DMS 273 (cell line): Measurements from ENCODE around the gene HAUS6.
"Not testable (repeated sequence)": the region's sequence is repeated elsewhere in the genome, so short reads cannot be mapped to it uniquely, and the experiment has no call there.

ENCODE experiments used
- DNase-seq: peaks from one replicate; lab custom pipeline; 2025; ENCODE audit not compliant: unreplicated experiment; lab: John Stamatoyannopoulos, UW

HAUS6 gene, protein sequence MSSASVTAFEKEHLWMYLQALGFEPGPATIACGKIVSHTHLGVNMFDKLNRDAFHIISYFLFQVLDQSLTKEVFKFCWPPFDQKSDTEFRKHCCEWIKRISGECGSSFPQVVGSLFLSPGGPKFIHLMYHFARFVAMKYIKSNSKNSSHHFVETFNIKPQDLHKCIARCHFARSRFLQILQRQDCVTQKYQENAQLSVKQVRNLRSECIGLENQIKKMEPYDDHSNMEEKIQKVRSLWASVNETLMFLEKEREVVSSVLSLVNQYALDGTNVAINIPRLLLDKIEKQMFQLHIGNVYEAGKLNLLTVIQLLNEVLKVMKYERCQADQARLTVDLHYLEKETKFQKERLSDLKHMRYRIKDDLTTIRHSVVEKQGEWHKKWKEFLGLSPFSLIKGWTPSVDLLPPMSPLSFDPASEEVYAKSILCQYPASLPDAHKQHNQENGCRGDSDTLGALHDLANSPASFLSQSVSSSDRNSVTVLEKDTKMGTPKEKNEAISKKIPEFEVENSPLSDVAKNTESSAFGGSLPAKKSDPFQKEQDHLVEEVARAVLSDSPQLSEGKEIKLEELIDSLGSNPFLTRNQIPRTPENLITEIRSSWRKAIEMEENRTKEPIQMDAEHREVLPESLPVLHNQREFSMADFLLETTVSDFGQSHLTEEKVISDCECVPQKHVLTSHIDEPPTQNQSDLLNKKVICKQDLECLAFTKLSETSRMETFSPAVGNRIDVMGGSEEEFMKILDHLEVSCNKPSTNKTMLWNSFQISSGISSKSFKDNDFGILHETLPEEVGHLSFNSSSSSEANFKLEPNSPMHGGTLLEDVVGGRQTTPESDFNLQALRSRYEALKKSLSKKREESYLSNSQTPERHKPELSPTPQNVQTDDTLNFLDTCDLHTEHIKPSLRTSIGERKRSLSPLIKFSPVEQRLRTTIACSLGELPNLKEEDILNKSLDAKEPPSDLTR

DNA sequence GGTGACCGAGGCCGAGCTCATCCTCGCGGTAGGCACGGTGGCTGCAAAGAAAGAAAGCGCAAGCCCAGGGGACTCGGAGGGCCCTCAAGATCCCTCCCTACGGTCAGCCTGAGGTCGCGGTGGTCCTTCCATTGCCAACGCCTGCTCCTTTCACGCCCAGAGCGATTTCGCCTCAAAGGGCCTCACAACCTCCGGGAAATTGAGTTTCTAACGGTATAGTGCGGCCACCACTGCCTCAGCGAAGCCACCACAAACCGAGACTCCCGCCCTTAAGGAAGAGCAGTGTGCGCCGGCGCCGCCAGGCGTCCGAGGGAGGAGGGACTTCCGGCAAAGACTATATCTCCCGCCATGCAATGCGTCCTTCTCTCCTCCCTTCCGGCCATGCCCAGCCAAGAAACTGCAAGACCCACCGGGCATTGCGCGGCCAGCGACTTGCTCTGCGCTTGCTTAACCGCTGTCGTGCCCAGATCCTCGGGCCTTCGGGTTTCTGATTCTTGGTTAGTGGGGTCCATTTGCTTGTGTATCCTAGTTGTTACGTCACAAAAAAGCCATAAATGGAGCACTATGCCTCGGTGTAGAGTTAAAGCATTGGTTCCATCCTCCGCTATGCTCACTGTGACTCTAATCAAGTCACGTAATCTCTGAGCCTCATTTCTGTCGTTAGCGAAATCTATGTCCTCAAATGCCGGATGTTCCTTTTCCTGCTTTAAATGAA is at the start of gene HAUS6:
Gene HAUS6 (minus strand): TSS at position 274 of the 715 bp plus-strand sequence. CDS start 253 bp downstream, at position 21.
- peak; percentile 98 for DNase-seq

DNA sequence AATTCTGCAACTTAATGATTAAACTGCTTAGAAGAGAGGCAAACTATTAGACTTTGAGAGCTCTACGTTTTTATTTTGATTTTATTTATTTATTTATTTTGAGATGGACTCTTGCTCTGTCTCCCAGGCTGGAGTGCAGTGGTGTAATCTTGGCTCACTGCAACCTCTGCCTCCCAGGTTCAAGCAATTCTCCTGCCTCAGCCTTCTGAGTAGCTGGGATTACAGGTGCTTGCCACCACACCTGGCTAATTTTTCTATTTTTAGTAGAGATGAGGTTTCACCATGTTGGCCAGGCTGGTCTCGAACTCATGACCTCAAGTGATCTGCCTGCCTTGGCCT is 49.4 kb upstream of the HAUS6 start:
- DNase-seq: not testable (repeated sequence)

DNA sequence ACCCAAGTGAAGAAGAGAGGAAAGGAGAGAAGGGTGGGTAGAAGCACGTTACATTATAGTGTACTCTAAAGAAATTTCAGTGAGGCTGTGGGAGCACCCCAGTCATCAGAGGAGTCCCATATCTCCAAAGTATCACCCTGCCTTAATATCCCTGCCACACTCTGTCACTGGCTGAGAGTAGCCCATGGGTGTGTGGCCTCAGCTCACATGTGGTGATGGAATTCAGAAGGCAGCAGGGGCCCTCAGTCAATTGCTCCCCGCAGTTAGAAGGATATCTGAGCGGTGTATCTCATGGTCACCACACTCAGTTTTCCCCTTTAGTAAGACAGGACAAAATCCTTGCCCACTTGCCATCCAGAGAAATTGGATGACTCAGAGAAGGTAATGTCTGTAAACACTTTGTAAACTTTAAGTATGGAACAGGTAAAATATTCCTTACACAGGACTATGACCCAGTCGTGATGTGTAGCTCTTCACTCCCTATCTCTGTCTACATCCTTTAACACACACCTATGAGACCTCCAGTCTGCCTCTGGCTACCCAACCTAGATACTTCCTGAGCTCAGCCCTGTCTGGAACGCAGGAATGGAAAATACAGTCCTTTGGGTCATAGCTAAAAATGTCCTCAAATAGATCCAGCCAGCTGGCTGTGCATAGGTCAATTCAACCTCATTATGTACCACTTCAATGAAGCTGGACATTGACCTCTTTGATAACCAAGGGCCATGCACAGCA is 48.9 kb upstream of the HAUS6 start:
- no peak for DNase-seq

DNA sequence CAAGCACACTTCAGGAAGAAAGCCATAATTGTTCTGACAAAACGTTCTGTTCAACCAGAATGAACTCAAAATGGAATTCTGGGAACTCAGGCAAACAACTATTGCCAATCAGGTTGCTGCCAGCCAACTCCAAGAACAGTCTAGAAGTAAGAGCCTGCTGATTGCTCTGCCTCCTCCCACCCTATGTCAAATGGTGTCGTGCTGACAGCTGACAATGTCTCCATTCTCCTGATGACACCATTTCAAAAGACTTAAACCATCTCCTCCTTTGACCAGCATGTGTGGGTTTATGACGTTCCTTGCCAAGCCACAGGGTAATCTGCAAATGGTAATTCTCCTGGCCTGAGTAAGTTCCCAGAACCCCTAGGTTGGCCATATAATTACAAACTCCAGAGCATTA is 46.5 kb upstream of the HAUS6 start:
- DNase-seq: no peak

DNA sequence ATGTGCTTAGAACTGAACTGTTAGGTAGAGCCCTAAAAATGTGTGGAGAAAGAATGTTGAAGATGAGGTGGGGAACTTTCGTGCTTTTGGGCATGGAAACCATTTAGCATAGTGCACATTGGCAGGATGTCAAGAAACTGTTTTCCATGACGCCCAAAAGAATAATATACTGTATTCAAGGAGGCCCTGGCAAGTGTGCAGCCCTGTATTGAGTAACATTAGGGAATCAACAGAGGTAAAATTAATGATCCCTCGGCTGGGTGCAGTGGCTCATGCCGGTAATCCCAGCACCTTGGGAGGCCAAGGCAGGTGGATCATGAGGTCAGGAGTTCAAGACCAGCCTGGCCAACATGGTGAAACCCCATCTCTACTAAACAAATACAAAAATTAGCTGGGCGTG is 45.5 kb upstream of the HAUS6 start:
- DNase-seq: no peak

DNA sequence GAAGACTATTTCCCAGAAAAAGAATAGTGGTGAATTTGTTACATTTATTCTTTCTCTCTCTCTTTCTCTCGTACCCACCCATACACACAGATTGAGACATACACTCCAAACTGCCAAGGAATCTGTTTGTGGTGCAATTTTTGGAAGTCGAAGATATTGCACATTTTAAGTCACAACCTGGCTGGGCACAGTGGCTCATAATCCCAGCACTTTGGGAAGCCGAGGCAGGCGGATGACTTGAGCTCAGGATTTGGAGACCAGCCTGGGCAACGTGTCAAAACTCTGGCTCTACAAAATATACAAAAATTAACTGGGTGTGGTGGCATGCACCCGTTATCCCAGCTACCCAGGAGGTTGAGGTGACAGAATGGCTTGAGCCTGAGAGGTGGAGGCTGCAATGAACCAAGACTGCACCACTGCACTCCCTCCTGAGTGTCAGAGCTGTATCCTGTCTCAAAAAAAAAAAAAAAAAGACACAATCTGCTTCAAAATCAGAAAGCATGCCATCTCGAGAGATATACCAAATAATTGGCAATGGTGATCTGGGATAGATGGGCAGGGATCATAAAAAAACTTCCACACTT is 43.8 kb upstream of the HAUS6 start:
- no peak for DNase-seq

DNA sequence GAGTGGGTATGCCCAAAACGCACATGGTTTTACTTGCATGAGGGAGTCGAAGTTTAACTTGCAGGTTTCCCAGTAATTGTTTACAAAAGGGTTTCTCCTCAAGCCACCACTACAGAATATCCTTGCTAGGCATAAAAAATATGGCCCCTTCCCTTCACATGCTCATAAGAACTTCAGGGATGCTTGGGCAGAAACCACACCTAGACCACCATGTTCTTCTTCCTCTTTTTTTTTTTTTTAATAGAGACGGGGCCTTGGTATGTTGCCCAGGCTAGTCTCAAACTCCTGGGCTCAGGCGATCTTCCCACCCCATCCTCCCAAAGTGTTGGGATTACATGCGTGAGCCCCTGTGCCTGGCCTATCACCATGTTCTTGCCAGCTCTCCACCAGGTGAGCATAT is 43.2 kb upstream of the HAUS6 start:
- no peak for DNase-seq

DNA sequence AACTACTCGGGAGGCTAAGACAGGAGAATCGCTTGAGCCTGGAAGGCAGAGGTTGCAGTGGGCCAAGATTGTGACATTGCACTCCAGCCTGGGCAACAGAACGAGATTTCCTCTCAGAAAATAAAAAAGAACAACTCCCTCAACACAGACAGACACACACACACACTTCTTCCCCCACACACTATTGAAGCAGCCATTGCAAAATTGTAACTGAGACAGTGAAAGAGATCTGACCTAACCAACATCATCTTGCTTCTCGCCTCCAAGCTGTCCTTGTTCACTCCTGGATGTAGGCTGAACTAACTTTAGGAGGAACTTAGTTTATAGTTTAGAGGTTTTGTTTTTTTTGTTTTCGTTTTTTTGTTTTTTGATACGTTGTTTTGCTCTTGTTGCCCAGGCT is 37.6 kb upstream of the HAUS6 start:
- no peak for DNase-seq

DNA sequence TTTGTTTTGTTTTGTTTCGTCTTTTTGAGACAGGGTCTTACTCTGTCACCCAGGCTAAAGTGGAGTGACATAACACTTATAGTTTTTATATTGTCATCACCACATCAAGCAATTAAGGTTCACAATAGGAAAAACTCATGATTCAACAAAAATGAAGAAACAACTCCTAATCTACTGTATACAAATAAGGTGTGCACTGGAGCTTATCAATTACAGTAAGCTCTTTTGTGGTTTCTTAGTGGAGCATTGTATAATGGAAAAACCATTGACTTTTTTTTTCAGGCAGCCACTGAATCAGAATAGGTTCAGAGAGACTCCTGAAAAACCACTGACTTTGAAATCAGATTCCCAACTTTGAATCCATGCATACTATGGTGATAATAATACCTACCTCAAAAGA is 35.4 kb upstream of the HAUS6 start:
- DNase-seq: no peak

DNA sequence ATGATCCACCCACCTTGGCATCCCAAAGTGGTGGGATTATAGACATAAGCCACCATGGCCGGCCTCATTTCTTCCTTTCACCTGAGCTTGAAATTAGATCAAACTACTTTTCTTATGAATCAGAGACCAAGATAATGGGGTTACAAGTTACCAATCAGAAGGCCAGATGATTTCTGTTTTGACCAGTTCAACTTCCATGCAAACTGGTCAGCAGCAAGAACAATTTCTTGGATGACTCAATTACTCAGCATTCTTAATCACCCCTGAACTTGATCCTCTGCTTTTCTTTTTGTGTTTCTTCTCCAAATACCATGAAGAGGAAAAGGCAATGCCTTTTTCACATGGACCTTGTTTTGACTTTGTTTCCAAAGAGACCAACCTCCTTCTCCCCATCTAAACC is 34.6 kb upstream of the HAUS6 start:
- DNase-seq: no peak

DNA sequence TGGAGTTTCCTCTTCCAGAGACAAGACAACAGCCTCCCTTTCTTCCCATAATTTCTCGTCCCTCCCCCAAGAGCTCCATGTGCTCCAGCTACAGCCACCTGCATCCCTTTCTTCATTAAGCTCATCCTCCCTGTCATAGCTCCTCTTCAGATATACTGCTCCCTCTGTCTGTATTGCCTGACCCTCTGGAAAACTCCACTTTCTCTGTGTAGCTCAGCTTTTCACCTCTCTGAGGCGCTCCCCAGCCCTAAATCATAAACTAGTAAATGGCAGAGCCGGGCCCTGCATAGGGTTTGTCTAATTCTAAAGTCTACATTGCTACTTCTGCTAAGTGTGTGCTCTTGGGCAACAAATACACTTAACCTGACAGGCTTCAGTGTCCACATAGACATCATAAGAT is 33.4 kb upstream of the HAUS6 start:
- DNase-seq: no peak

DNA sequence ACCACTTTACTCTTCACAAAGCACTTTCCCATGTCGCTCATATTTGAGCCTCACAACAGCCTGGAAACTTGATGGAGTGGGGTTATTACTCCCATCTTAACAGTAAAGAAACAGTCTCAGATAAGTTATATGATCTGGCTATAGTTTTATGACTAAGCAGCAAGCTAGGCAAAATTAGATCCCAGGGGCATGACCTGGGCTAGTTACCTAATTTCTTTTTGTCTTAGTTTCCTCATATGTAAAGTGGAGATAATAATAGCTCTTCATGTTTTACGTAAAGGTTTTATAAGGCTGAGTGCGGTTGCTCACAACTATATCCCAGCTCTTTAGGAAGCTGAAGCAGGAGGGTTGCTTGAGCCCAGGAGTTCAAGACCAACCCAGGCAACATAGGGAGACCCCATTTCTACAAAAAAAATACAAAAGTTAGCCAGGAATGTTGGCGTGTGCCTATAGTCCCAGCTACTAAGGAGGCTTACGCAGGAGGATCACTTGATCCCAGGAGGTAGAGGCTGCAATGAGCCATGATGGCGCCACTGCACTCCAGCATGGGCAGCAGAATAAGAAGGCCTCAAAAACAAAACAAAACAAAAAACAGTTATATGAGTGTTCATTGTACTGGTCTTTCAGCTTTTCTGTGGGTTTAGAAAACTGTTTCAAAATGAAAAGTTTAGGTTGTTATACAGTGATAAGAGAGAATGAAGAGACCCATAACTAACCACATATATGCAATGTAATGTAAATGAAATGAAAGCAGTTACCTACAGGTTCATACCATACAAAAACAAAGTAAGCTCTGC is 31.0 kb upstream of the HAUS6 start:
- no peak for DNase-seq

DNA sequence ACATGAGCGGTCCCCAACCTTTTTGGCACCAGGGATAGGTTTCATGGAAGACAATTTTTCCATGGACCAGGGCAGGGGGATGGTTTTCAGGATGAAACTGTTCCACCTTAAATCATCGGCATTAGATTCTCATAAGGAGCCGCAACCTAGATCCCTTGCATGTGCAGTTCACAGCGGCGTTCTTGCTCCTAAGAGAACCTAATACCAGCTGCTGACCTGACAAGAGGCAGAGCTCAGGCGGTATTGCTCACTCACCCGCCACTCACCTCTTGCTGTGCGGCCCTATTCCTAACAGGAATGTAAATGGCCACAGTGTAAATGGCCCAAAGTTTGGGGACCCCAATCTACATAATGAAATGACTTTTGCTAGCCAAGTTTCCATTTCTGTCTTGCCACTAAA is 27.7 kb upstream of the HAUS6 start:
- no peak for DNase-seq

DNA sequence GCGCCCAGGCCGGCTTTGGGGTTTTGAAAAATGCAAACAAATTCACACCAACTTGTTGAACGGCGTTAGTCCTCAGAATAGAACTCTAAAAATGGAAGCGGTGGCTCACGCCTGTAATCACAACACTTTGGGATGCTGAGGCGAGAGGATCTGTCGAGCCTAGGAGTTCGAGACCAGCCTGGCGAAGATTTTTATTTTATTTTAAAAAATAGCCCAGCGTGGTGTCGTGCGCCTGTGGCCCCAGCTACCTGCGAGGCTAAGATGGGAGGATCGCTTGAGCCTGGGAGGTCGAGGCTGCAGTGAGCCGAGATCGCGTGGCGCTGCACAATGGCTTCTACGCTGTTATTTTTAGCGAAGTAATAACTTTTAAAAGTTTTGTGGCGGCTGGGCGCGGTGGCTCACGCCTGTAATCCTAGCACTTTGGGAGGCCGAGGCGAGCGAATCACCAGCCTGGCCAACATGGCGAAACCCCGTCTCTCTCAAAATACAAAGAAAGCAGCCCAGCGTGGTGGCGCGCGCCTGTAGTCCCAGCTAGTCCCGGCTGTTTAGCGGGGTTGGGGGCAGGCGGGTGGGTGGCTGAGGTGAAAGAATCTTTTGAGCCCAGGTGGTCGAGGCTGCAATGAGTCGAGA is 25.3 kb upstream of the HAUS6 start:
- peak; percentile 46 for DNase-seq

DNA sequence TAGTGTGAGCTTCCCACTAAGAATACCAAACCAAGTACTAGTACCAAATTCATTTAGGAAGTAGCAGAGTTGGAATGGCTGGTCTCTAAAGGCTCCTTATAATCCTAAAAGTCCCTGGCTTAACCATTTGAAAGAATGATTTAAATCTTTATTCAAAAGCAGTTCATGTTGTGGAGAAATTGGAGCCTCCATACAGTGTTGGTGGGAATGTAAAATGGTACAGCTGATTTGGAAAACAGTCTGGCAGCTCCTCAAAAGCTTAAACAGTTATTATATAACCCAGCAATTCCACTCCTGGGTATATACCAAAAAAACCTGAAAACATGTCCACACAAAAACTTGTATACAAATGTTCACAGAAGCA is 21.7 kb upstream of the HAUS6 start:
- no peak for DNase-seq

DNA sequence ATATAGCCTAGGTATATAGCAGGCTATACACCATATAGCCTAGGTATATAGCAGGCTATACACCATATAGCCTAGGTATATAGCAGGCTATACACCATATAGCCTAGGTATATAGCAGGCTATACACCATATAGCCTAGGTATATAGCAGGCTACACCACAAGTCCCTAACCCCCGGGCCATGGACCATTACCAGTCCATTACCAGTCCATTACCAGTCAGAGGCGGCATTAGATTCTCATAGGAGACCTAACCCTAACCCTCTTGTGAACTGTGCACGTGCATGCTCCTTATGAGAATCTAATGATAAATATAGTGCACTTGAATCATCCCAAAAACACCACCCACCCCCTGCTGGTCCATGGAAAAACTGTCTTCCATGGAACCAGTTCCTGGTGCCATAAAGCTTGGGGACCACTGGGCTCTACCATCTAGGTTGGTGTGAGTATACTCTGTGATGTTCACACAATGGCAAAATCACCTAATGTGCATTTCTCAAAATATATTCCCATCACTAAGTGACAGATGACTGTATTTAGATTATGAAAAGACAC is 19.9 kb upstream of the HAUS6 start:
- DNase-seq: no peak

DNA sequence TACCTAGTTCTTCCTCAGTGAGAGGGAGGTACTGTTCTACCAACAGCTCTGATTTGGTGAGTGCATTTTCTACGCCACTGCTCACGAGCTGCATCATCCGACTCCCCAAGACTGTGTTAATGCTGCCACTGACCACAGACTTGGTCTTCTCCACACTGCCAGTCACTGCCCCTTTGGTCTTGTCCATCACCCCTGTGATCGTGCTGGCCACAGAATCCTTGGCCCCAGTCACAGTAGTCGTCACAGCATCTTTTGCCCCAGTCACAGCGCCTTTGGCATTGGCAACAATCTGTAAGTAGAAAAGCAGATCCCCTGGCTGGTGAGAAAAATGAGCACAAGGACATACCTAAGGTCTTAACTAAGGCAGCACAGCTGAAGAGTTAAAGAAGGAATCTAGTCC is 18.2 kb upstream of the HAUS6 start:
- no peak for DNase-seq

DNA sequence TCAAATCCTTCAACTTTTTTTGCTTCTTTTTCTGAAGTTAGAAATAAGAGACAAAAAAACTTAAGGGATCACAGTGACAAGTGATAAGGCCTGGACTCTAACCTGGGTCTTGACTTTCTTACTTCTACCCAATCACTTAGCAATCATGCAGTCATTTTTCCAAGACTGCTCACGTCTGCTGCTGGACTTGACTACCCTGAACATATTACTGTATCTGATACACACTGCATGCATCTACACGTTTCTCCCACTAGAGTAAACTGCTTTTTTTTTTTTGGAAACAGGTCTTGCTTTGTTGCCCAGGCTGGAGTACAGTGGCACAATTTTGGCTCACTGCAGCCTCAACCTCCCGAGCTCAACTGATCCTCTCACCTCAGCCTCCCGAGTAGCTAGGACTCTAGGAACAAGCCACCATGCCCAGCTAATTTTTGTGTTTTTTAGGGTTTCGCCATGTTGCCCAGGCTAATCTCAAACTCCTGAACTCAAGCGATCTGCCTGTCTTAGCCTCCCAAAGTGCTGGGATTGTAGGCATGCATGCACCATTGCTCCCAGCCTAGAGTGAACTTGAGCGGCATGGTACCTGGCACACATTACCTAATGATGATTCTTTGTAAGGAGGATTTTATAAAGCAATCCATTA is 17.2 kb upstream of the HAUS6 start:
- DNase-seq: no peak

DNA sequence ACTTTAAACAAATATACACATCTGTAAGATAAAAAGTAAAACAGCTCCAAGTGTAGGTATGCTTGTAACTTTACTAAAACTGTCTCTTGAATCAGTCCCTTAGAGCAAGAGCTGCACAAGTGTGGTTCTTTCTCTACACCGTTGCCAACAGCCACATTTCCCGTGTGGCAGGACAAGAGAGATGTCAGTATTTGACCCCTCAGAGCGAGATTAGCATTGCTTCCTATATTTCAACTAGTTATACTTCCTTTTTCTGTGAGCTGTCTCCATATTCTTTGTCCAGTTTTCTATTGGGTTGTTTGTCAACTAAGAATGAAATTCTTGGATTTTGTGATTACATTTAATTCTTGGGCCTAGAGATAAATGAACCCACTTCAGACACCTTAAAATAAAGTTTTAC is 16.5 kb upstream of the HAUS6 start:
- no peak for DNase-seq
